Sigmoid colon (tissue), 4 donors: Measurements from ENCODE around the gene ENGASE.

Experiments
- CTCF ChIP-seq, 4 experiments: fragments of 450-650 bp in 3 of 4; fragments of 200-600 bp in 1 of 4; IDR thresholded peaks; one replicate each; pipeline ENCODE4 v1.5.1; 2016 to 2019; ENCODE audit warnings: antibody characterized with exemption in 4 of 4, mild to moderate bottlenecking in 3 of 4, moderate library complexity in 2 of 4
- EP300 ChIP-seq, 4 donors: sonication (generic); formaldehyde crosslinking; IDR thresholded peaks; one replicate each; pipeline ENCODE4 v1.6.1; 2017; ENCODE audit warnings: antibody characterized with exemption in 4 of 4
- POLR2A ChIP-seq, 2 donors: fragments of 450-650 bp; IDR thresholded peaks; one replicate each; pipeline ENCODE4 v1.6.1; 2016; ENCODE audit warnings: antibody characterized with exemption in 2 of 2, mild to moderate bottlenecking in 2 of 2, moderate library complexity in 2 of 2
- POLR2AphosphoS5 ChIP-seq, 4 donors: sonication (generic); formaldehyde crosslinking; IDR thresholded peaks; one replicate each; pipeline ENCODE4 v1.6.1; 2017; ENCODE audit warnings: antibody characterized with exemption in 4 of 4

DNA sequence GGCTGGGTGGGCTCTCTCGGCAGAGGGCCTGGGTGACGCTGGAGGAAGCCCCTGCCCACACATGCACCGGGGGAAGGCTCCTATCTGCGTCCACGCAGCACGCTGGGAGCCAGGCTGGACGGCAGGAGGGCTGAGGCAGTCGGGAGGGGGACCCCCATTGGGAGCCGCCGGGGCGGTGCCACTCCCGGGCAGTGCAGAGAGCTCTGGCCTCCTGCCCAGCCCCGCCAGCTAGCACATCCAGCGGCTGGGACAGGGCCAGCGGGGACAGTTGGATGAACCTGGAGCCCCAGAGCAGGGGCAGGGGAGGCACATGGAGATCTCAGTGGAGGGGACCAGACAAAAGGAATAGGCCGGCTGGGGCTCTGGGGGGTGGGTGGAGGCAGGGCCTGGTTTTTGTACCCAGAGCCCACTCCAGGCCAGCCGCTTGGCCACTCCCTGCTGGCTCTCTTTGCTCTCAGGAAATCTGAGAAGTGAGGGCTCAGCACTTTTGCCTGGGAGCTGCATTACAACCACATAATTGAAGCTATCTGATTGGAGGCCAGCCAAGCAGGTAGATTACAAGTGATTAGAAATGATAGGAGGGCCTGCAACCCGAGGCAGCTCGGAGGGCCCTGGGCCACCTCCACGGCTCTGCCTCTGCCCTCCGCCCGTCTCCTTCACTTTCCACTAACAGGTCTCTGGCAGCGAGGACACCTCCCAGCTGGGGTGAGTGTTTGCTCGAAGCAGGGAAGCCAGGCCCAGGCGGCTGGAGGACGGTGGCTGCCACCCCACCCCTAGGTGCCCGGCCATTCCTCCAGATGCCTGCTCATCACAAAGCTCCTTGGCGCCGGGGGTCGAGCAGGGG is 40.1 kb downstream of the ENGASE start:
- TF ChIP-seq CTCF (IDR thresholded peaks at IDR 0.05) (no peak), POLR2A (IDR thresholded peaks at IDR 0.05) (no peak), POLR2AphosphoS5 (IDR thresholded peaks at IDR 0.05) (no peak), EP300 (IDR thresholded peaks at IDR 0.05) (no peak)
